ENCODE results near the gene ACE. TPM values are rescaled to one million over a fixed set of nuclear protein-coding genes. Genes with fewer than 3 reads are reported as not detected.

ACE gene
- total RNA-seq, 1 donor from 2014 or later, result 3.6 TPM

DNA sequence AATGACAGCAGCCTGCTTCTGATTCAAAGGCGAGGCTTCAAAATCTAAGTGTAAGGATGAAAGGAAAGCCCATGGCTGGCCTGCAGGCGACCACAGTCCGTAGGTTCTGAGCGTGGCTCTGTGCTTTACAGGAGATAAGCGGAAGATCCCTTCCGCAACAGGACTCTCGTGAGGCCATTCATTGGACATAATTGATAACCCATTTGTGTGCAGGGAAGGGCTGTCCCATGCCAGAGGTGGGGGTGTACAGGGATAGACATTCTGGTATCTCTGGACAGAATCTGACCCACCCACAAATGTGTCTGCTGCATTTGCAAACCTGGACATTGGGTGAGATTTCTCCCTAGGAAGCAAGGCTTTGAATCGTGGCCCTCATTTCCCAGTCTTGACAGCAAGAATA is 34.8 kb upstream of the ACE start:
- peaks cover 4% of the 10 kb centered on the region for H3K27me3 Mint-ChIP-seq

GRCh38 chr17:63442549-63443035 is 34.3 kb upstream of the ACE start:
- DNase-seq (ENCODE audit: extremely low spot score, unreplicated experiment), result no peak
- Mint-ChIP-seq H3K27ac (peak overlapping the region; percentile 79), H3K4me1 (ENCODE audit: unreplicated experiment) (peaks cover 16% of the 10 kb centered on the region), H3K27me3 (peaks cover 4% of the 10 kb centered on the region), H3K36me3 (no peaks in the 10 kb centered on the region), H3K9me3 (no peaks in the 10 kb centered on the region), H3K4me3 (peak overlapping the region; percentile 69)
- TF ChIP-seq, protein P1, sequence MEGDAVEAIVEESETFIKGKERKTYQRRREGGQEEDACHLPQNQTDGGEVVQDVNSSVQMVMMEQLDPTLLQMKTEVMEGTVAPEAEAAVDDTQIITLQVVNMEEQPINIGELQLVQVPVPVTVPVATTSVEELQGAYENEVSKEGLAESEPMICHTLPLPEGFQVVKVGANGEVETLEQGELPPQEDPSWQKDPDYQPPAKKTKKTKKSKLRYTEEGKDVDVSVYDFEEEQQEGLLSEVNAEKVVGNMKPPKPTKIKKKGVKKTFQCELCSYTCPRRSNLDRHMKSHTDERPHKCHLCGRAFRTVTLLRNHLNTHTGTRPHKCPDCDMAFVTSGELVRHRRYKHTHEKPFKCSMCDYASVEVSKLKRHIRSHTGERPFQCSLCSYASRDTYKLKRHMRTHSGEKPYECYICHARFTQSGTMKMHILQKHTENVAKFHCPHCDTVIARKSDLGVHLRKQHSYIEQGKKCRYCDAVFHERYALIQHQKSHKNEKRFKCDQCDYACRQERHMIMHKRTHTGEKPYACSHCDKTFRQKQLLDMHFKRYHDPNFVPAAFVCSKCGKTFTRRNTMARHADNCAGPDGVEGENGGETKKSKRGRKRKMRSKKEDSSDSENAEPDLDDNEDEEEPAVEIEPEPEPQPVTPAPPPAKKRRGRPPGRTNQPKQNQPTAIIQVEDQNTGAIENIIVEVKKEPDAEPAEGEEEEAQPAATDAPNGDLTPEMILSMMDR (conservative IDR thresholded peaks at IDR 0.05), result peak; percentile 28

More for the DNA sequence above, 34.8 kb upstream of the ACE start:
- Mint-ChIP-seq H3K9me3 (no peaks in the 10 kb centered on the region), H3K27ac (peak overlapping the region; percentile 79), H3K4me1 (ENCODE audit: unreplicated experiment) (peaks cover 16% of the 10 kb centered on the region), H3K36me3 (no peaks in the 10 kb centered on the region), H3K4me3 (no peak overlapping the region)
- DNase-seq (ENCODE audit: extremely low spot score, unreplicated experiment), result no peak
- TF ChIP-seq, protein P1 (conservative IDR thresholded peaks at IDR 0.05), result no peak

GRCh38 chr17:63443053-63443452 is 33.8 kb upstream of the ACE start:
- Mint-ChIP-seq H3K27ac (peak overlapping the region; percentile 79), H3K9me3 (no peaks in the 10 kb centered on the region), H3K4me1 (ENCODE audit: unreplicated experiment) (peaks cover 16% of the 10 kb centered on the region), H3K27me3 (peaks cover 4% of the 10 kb centered on the region), H3K4me3 (peak overlapping the region; percentile 69), H3K36me3 (no peaks in the 10 kb centered on the region)
- DNase-seq (ENCODE audit: extremely low spot score, unreplicated experiment), result no peak
- TF ChIP-seq, protein P1 (conservative IDR thresholded peaks at IDR 0.05), result no peak

DNA sequence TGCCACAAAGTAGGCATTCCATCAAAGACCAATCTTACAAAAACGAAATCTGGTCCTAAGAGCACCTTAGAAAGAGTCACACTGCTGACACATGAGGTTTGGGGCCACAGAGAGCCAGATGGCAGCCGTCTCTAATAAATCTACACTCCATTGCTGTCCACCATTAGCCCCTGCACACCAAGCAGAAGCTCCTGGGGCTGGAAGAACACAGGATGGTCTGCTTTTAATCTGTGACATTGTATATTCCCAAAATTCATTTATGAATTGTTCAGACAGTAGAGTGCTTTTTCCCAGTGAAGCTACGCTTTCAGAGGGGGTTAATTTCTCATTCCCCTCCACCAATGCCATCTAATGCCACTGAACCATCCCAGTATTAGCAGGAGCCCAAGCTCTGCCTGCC is 32.4 kb upstream of the ACE start:
- peaks cover 7% of the 10 kb centered on the region for H3K27me3 Mint-ChIP-seq
- H3K27ac Mint-ChIP-seq, result peak overlapping the region; percentile 93
- no peak for DNase-seq (ENCODE audit: extremely low spot score, unreplicated experiment)
- H3K4me1 Mint-ChIP-seq (ENCODE audit: unreplicated experiment), result peaks cover 16% of the 10 kb centered on the region
- peak overlapping the region; percentile 89 for H3K4me3 Mint-ChIP-seq
- no peaks in the 10 kb centered on the region for H3K36me3 Mint-ChIP-seq
- H3K9me3 Mint-ChIP-seq, result no peaks in the 10 kb centered on the region
- TF ChIP-seq, protein P1 (conservative IDR thresholded peaks at IDR 0.05), result no peak

DNA sequence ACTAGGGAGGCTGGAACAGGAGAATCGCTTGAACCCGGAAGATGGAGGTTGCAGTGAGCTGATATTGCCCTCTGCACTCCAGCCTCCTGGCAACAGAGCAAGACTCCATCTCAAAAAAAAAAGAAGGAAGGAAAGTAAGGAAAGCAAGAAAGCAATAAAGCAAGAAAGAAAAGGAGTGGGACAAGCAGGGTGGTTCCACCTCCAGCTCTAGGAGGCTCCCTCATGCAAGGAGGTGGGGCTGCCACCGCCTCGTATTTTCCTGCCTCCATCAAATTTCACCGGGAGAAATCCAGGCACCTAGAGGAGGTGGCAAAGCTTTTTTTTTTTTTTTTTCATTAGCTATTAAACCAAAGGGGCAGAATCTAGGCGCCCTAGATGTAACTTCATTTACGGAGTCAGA is 31.8 kb upstream of the ACE start:
- no peaks in the 10 kb centered on the region for H3K9me3 Mint-ChIP-seq
- peak overlapping the region; percentile 93 for H3K27ac Mint-ChIP-seq
- TF ChIP-seq, protein P1 (conservative IDR thresholded peaks at IDR 0.05), result no peak
- H3K4me1 Mint-ChIP-seq (ENCODE audit: unreplicated experiment), result peaks cover 14% of the 10 kb centered on the region
- H3K4me3 Mint-ChIP-seq, result peak overlapping the region; percentile 89
- H3K36me3 Mint-ChIP-seq, result no peaks in the 10 kb centered on the region
- H3K27me3 Mint-ChIP-seq, result peaks cover 11% of the 10 kb centered on the region
- no peak for DNase-seq (ENCODE audit: extremely low spot score, unreplicated experiment)

DNA sequence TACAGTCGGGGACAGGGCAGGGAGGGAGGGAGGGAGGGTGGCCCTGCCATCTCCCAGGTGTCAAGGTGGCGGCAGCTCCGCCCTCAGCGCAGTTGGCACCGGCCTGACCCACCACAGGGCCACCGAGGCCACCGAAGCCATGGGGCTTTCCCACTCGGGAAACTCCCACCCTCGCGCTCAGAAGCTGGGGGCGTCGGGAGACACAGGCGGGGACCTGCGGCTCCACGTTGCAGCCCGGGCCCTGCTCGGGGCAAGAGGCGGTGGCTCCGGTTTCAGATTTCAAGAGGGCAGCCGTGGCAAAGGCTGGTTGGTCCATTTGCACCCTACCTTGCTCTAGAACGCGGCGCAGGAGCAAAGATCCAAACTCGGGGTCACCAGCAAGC is 31.3 kb upstream of the ACE start:
- H3K4me1 Mint-ChIP-seq (ENCODE audit: unreplicated experiment), result peaks cover 13% of the 10 kb centered on the region
- no peaks in the 10 kb centered on the region for H3K9me3 Mint-ChIP-seq
- H3K36me3 Mint-ChIP-seq, result no peaks in the 10 kb centered on the region
- H3K27ac Mint-ChIP-seq, result peak overlapping the region; percentile 93
- no peak for DNase-seq (ENCODE audit: extremely low spot score, unreplicated experiment)
- H3K4me3 Mint-ChIP-seq, result peak overlapping the region; percentile 89
- TF ChIP-seq, protein P1 (conservative IDR thresholded peaks at IDR 0.05), result no peak
- H3K27me3 Mint-ChIP-seq, result peaks cover 15% of the 10 kb centered on the region

Data from type B pancreatic cell (in vitro differentiated cells).